ENCODE results near the gene ACP1.

GRCh38 chr2:284896-285492, 20.2 kb downstream of the ACP1 start:
- TF ChIP-seq, protein P1, sequence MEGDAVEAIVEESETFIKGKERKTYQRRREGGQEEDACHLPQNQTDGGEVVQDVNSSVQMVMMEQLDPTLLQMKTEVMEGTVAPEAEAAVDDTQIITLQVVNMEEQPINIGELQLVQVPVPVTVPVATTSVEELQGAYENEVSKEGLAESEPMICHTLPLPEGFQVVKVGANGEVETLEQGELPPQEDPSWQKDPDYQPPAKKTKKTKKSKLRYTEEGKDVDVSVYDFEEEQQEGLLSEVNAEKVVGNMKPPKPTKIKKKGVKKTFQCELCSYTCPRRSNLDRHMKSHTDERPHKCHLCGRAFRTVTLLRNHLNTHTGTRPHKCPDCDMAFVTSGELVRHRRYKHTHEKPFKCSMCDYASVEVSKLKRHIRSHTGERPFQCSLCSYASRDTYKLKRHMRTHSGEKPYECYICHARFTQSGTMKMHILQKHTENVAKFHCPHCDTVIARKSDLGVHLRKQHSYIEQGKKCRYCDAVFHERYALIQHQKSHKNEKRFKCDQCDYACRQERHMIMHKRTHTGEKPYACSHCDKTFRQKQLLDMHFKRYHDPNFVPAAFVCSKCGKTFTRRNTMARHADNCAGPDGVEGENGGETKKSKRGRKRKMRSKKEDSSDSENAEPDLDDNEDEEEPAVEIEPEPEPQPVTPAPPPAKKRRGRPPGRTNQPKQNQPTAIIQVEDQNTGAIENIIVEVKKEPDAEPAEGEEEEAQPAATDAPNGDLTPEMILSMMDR (IDR thresholded peaks at IDR 0.05; ENCODE audit: low read length), result no peak
- TF ChIP-seq EZH2 (IDR thresholded peaks at IDR 0.05; ENCODE audit: borderline replicate concordance, low read length), result no peak
